ENCODE measurements around the gene CBX4.

- no peak for TF ChIP-seq CTCF (IDR thresholded peaks at IDR 0.05)
- no peak for TF ChIP-seq ZBTB43 (CRISPR knock-in tag; IDR thresholded peaks at IDR 0.05)
- no peak for TF ChIP-seq NFYB (CRISPR knock-in tag; conservative IDR thresholded peaks at IDR 0.05; ENCODE audit: low read depth)
- no peak for TF ChIP-seq ZNF416 (CRISPR knock-in tag; IDR thresholded peaks at IDR 0.05)
- no peak for TF ChIP-seq CREB1 (CRISPR knock-in tag; IDR thresholded peaks at IDR 0.05)
- no peak for TF ChIP-seq NR3C1 (CRISPR knock-in tag; conservative IDR thresholded peaks at IDR 0.05; ENCODE audit: low read depth)
- TF ChIP-seq ATF6 (CRISPR knock-in tag; IDR thresholded peaks at IDR 0.05) = no peak
These were observed 4.9 kb upstream of the CBX4 start for GRCh38 chr17:79843816-79844800.

Data from WTC11 (cell line).